Hepatocyte (in vitro differentiated cells): ENCODE data around the gene ADGRL3. TPM values are rescaled to one million over a fixed set of nuclear protein-coding genes. Genes with fewer than 3 reads are reported as not detected.

Experiments used
- DNase-seq: peaks from one replicate; pipeline ENCODE4 v3.0.0-alpha.2; 2016; ENCODE audit warnings: low spot score
- H2AFZ ChIP-seq: fragments of 200-600 bp; sonication (generic); 2 replicates; pipeline ENCODE4 v1.6.0; 2016; ENCODE audit warnings: antibody characterized with exemption, mild to moderate bottlenecking
- H3K27ac ChIP-seq: fragments of 200-600 bp; sonication (generic); 2 replicates; pipeline ENCODE4 v1.5.1; 2016; ENCODE audit warnings: mild to moderate bottlenecking
- H3K27me3 ChIP-seq: fragments of 200-600 bp; sonication (generic); 2 replicates; pipeline ENCODE4 v1.6.1; 2016
- H3K36me3 ChIP-seq: fragments of 200-600 bp; sonication (generic); replicated peaks from 2 replicates; pipeline ENCODE4 v1.5.1; 2016; ENCODE audit warnings: low read depth; ENCODE audit not compliant: insufficient read depth
- H3K4me1 ChIP-seq: fragments of 200-600 bp; sonication (generic); 2 replicates; pipeline ENCODE4 v1.5.1; 2016; ENCODE audit warnings: mild to moderate bottlenecking, moderate library complexity; ENCODE audit not compliant: insufficient read depth
- H3K4me2 ChIP-seq: fragments of 200-600 bp; sonication (generic); 2 replicates; pipeline ENCODE4 v1.6.0; 2016
- H3K4me3 ChIP-seq: fragments of 200-600 bp; sonication (generic); 2 replicates; pipeline ENCODE4 v1.5.1; 2016; ENCODE audit warnings: mild to moderate bottlenecking
- H3K79me2 ChIP-seq: fragments of 200-600 bp; sonication (generic); 2 replicates; pipeline ENCODE4 v1.6.0; 2017; ENCODE audit warnings: mild to moderate bottlenecking
- H3K9me2 ChIP-seq: fragments of 200-600 bp; sonication (generic); replicated peaks from 2 replicates; pipeline ENCODE4 v1.6.0; 2017; ENCODE audit warnings: mild to moderate bottlenecking; ENCODE audit not compliant: insufficient read depth
- H3K9me3 ChIP-seq: fragments of 200-600 bp; sonication (generic); 2 replicates; pipeline ENCODE4 v1.5.1; 2016; ENCODE audit warnings: low read depth, mild to moderate bottlenecking
- H4K20me1 ChIP-seq: fragments of 200-600 bp; sonication (generic); 2 replicates; pipeline ENCODE4 v1.6.0; 2016; ENCODE audit warnings: mild to moderate bottlenecking; ENCODE audit not compliant: insufficient read depth, poor library complexity, severe bottlenecking
- CTCF ChIP-seq: fragments of 200-600 bp; sonication (generic); IDR thresholded peaks from 2 replicates; pipeline ENCODE4 v1.5.1; 2016; ENCODE audit warnings: antibody characterized with exemption, mild to moderate bottlenecking; ENCODE audit not compliant: poor library complexity
- EZH2 ChIP-seq: fragments of 200-600 bp; sonication (generic); IDR thresholded peaks from 2 replicates; pipeline ENCODE4 v1.6.1; 2016; ENCODE audit warnings: antibody characterized with exemption, mild to moderate bottlenecking, borderline replicate concordance
- EZH2phosphoT487 ChIP-seq: fragments of 200-600 bp; sonication (generic); IDR thresholded peaks from one replicate; pipeline ENCODE4 v1.6.1; 2018; ENCODE audit warnings: antibody characterized with exemption, mild to moderate bottlenecking, low read depth, moderate library complexity; ENCODE audit not compliant: unreplicated experiment, severe bottlenecking
- WGBS: methylation state at CpG from one replicate; pipeline ENCODE4 v1.1.6; 2016; ENCODE audit warnings: low lambda C conversion rate; ENCODE audit errors: missing lambda C conversion rate; 5-methylcytosine and 5-hydroxymethylcytosine counted together
- polyA plus RNA-seq: library from polyadenylated mRNA; unstranded; fragments of >200 nt; fragmentation: Nextera tagmentation; extraction: Ambion mirVana; gene quantifications from 2 replicates; pipeline ENCODE4 v1.2.1, GENCODE V29; 2016
- total RNA-seq: library from RNA; depleted of rRNA; stranded (reverse); fragments of >200 nt; gene quantifications from 2 replicates; pipeline ENCODE4 v1.2.3, GENCODE V29; 2014

Gene ADGRL3
- total and polyA plus RNA-seq, 2 experiments from 2014 or later, result 4.4 to 21.2 TPM

- H3K9me2 ChIP-seq, result no peaks in the 10 kb centered on the region
- no peak overlapping the region for H3K4me2 ChIP-seq
- no peaks in the 10 kb centered on the region for H3K27me3 ChIP-seq
- no peak overlapping the region for H3K4me3 ChIP-seq
- H3K79me2 ChIP-seq, result no peaks in the 10 kb centered on the region
- TF ChIP-seq EZH2phosphoT487, result no peak
- no peak for TF ChIP-seq CTCF
- no peak for TF ChIP-seq EZH2
- no peak overlapping the region for H2AFZ ChIP-seq
- no peaks in the 10 kb centered on the region for H4K20me1 ChIP-seq
- H3K4me1 ChIP-seq, result no peaks in the 10 kb centered on the region
- H3K9me3 ChIP-seq, result no peaks in the 10 kb centered on the region
- 96% methylated on average over 2 of the region's 2 CpGs for whole genome bisulfite sequencing
- DNase-seq, result no peak
- H3K36me3 ChIP-seq, result no peaks in the 10 kb centered on the region
- no peak overlapping the region for H3K27ac ChIP-seq
These were observed 100.2 kb downstream of the ADGRL3 start for GRCh38 chr4:61300266-61300844.

- 55% methylated on average over 3 of the region's 3 CpGs for WGBS
- Histone ChIP-seq H3K9me2 (no peaks in the 10 kb centered on the region), H4K20me1 (no peaks in the 10 kb centered on the region), H3K36me3 (no peaks in the 10 kb centered on the region), H3K4me2 (no peak overlapping the region), H3K27ac (no peak overlapping the region), H3K4me3 (no peak overlapping the region), H2AFZ (no peak overlapping the region), H3K79me2 (no peaks in the 10 kb centered on the region), H3K4me1 (no peaks in the 10 kb centered on the region), H3K27me3 (no peaks in the 10 kb centered on the region), H3K9me3 (no peaks in the 10 kb centered on the region)
- no peak for DNase-seq
- TF ChIP-seq CTCF (no peak), EZH2phosphoT487 (no peak), EZH2 (no peak)
These were observed 101.1 kb downstream of the ADGRL3 start for GRCh38 chr4:61301271-61301670.

- H3K4me2 ChIP-seq, result no peak overlapping the region
- H3K79me2 ChIP-seq, result no peaks in the 10 kb centered on the region
- H3K9me2 ChIP-seq, result no peaks in the 10 kb centered on the region
- no peak overlapping the region for H3K27ac ChIP-seq
- no peaks in the 10 kb centered on the region for H3K36me3 ChIP-seq
- DNase-seq, result no peak
- H2AFZ ChIP-seq, result no peak overlapping the region
- no peaks in the 10 kb centered on the region for H3K4me1 ChIP-seq
- no peaks in the 10 kb centered on the region for H3K9me3 ChIP-seq
- WGBS, result 98% methylated on average over 2 of the region's 2 CpGs
- no peak overlapping the region for H3K4me3 ChIP-seq
- TF ChIP-seq CTCF (no peak), EZH2phosphoT487 (no peak), EZH2 (no peak)
- H4K20me1 ChIP-seq, result no peaks in the 10 kb centered on the region
- H3K27me3 ChIP-seq, result no peaks in the 10 kb centered on the region
These were observed 107.9 kb downstream of the ADGRL3 start for GRCh38 chr4:61308033-61308432.

GRCh38 chr4:61309616-61310015 lies 109.5 kb downstream of the ADGRL3 start:
- no peaks in the 10 kb centered on the region for H3K36me3 ChIP-seq
- no peak overlapping the region for H3K4me2 ChIP-seq
- H3K4me1 ChIP-seq, result no peaks in the 10 kb centered on the region
- no peak overlapping the region for H3K27ac ChIP-seq
- H3K4me3 ChIP-seq, result no peak overlapping the region
- WGBS, result 92% methylated on average over 1 of the region's 1 CpG
- H3K27me3 ChIP-seq, result no peaks in the 10 kb centered on the region
- no peak for DNase-seq
- H2AFZ ChIP-seq, result no peak overlapping the region
- TF ChIP-seq EZH2 (no peak), EZH2phosphoT487 (no peak), CTCF (no peak)
- no peaks in the 10 kb centered on the region for H4K20me1 ChIP-seq
- H3K79me2 ChIP-seq, result no peaks in the 10 kb centered on the region
- H3K9me3 ChIP-seq, result no peaks in the 10 kb centered on the region
- H3K9me2 ChIP-seq, result no peaks in the 10 kb centered on the region
